ENCODE measurements around the gene FAM81A.

FAM81A gene

GRCh38 chr15:59401824-59402569 lies 36.0 kb upstream of the FAM81A start:
- Histone ChIP-seq H3K27ac (ENCODE audit: low read depth, low read length) (peak overlapping the region; percentile 50), H3K9me3 (ENCODE audit: control insufficient read depth, insufficient read depth, low read length) (no peaks in the 10 kb centered on the region), H3K4me3 (ENCODE audit: low read depth, low read length) (peak overlapping the region; percentile 1; the same call in 1 of the 2 replicates), H3K36me3 (ENCODE audit: control insufficient read depth, insufficient read depth, low read length) (no peaks in the 10 kb centered on the region), H3K4me1 (ENCODE audit: control insufficient read depth, insufficient read depth, low read length) (peaks cover 34% of the 10 kb centered on the region), H3K27me3 (ENCODE audit: control insufficient read depth, insufficient read depth, low read length) (peaks cover 25% of the 10 kb centered on the region), H3K9ac (ENCODE audit: low read depth, low read length) (no peak overlapping the region)

DNA sequence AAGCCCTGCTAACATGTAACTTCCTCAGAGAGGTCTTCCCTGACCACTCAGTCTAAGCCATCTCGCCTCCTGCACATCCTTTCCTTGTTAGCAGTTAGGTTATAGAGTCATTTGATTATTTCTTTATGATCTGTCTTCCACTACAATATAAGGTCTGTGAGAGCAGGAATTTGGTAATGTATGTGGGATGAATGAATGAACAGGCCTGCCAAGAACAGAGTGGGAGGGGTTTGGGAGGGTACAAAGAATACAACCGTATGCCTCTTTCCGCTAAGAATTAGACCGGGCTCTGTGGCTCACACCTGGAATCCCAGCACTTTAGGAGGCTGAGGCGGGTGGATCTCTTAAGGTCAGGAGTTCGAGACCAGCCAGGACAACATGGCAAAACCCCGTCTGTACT lies 32.9 kb upstream of the FAM81A start:
- Histone ChIP-seq H3K27me3 (ENCODE audit: control insufficient read depth, insufficient read depth, low read length) (peaks cover 14% of the 10 kb centered on the region), H3K27ac (ENCODE audit: low read depth, low read length) (no peak overlapping the region), H3K9ac (ENCODE audit: low read depth, low read length) (no peak overlapping the region), H3K36me3 (ENCODE audit: control insufficient read depth, insufficient read depth, low read length) (no peaks in the 10 kb centered on the region), H3K4me3 (ENCODE audit: low read depth, low read length) (no peak overlapping the region), H3K9me3 (ENCODE audit: control insufficient read depth, insufficient read depth, low read length) (no peaks in the 10 kb centered on the region), H3K4me1 (ENCODE audit: control insufficient read depth, insufficient read depth, low read length) (peaks cover 31% of the 10 kb centered on the region)

GRCh38 chr15:59406446-59406845 lies 31.5 kb upstream of the FAM81A start:
- no peak overlapping the region for H3K4me3 ChIP-seq (ENCODE audit: low read depth, low read length)
- H3K4me1 ChIP-seq (ENCODE audit: control insufficient read depth, insufficient read depth, low read length) = peaks cover 18% of the 10 kb centered on the region
- H3K27me3 ChIP-seq (ENCODE audit: control insufficient read depth, insufficient read depth, low read length) = peaks cover 9% of the 10 kb centered on the region
- no peak overlapping the region for H3K27ac ChIP-seq (ENCODE audit: low read depth, low read length)
- H3K9ac ChIP-seq (ENCODE audit: low read depth, low read length) = no peak overlapping the region
- no peaks in the 10 kb centered on the region for H3K9me3 ChIP-seq (ENCODE audit: control insufficient read depth, insufficient read depth, low read length)
- no peaks in the 10 kb centered on the region for H3K36me3 ChIP-seq (ENCODE audit: control insufficient read depth, insufficient read depth, low read length)

DNA sequence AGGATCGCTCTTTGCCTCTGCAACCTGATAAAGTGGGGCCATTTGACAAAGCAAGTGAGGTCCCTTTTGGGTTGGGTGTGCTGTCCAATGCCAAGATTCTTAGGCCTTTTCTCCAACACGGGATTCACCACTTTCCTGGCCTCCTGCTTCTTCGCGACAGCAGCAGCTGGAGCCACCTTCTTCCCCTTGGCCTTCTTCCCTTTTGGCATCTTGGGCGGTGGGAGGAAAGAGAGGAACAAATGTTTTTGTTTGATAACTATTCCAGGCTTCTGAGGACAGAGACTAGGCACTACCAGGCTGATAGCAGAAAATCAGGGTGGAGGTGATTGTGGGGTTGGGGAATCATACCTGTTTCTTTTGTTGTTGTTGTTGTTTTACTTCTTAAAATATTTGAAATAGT lies 30.0 kb upstream of the FAM81A start:
- Histone ChIP-seq H3K4me3 (ENCODE audit: low read depth, low read length) (no peak overlapping the region), H3K4me1 (ENCODE audit: control insufficient read depth, insufficient read depth, low read length) (peaks cover 7% of the 10 kb centered on the region), H3K27ac (ENCODE audit: low read depth, low read length) (no peak overlapping the region)

GRCh38 chr15:59410391-59410896 lies 27.5 kb upstream of the FAM81A start:
- Histone ChIP-seq H3K36me3 (ENCODE audit: control insufficient read depth, insufficient read depth, low read length) (no peaks in the 10 kb centered on the region), H3K4me1 (ENCODE audit: control insufficient read depth, insufficient read depth, low read length) (no peaks in the 10 kb centered on the region), H3K4me3 (ENCODE audit: low read depth, low read length) (no peak overlapping the region), H3K9me3 (ENCODE audit: control insufficient read depth, insufficient read depth, low read length) (no peaks in the 10 kb centered on the region), H3K27ac (ENCODE audit: low read depth, low read length) (no peak overlapping the region), H3K27me3 (ENCODE audit: control insufficient read depth, insufficient read depth, low read length) (no peaks in the 10 kb centered on the region), H3K9ac (ENCODE audit: low read depth, low read length) (no peak overlapping the region)

More for the DNA sequence above, 30.0 kb upstream of the FAM81A start:
- Histone ChIP-seq H3K9ac (ENCODE audit: low read depth, low read length) (no peak overlapping the region), H3K9me3 (ENCODE audit: control insufficient read depth, insufficient read depth, low read length) (no peaks in the 10 kb centered on the region), H3K36me3 (ENCODE audit: control insufficient read depth, insufficient read depth, low read length) (no peaks in the 10 kb centered on the region), H3K27me3 (ENCODE audit: control insufficient read depth, insufficient read depth, low read length) (peaks cover 9% of the 10 kb centered on the region)

GRCh38 chr15:59413577-59413976 lies 24.4 kb upstream of the FAM81A start:
- Histone ChIP-seq H3K4me3 (ENCODE audit: low read depth, low read length) (no peak overlapping the region), H3K9me3 (ENCODE audit: control insufficient read depth, insufficient read depth, low read length) (no peaks in the 10 kb centered on the region), H3K27ac (ENCODE audit: low read depth, low read length) (no peak overlapping the region), H3K4me1 (ENCODE audit: control insufficient read depth, insufficient read depth, low read length) (no peaks in the 10 kb centered on the region), H3K9ac (ENCODE audit: low read depth, low read length) (no peak overlapping the region), H3K27me3 (ENCODE audit: control insufficient read depth, insufficient read depth, low read length) (no peaks in the 10 kb centered on the region), H3K36me3 (ENCODE audit: control insufficient read depth, insufficient read depth, low read length) (no peaks in the 10 kb centered on the region)

DNA sequence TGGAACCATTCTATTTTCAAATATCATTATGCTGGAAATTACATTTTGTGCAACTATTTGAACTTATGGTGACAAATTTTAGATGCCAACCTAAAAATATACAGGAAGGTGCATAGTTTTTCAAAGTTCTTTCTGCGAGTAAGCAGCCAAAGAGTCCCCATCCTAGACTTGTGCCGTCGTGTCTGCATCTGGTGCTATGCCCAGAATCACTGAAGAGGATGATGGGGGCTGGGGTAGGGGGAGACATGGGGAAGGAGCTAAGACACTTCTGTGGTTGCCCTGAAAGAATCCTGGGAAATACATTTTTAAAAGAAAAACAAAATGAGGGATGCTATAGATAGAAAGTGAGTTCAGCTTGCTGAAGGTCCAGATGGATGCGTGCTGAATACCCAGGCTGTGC lies 21.2 kb upstream of the FAM81A start:
- H3K4me3 ChIP-seq (ENCODE audit: low read depth, low read length) = no peak overlapping the region
- no peaks in the 10 kb centered on the region for H3K36me3 ChIP-seq (ENCODE audit: control insufficient read depth, insufficient read depth, low read length)
- H3K9me3 ChIP-seq (ENCODE audit: control insufficient read depth, insufficient read depth, low read length) = no peaks in the 10 kb centered on the region
- peaks cover 6% of the 10 kb centered on the region; the same call in 1 of the 2 replicates for H3K4me1 ChIP-seq (ENCODE audit: control insufficient read depth, insufficient read depth, low read length)
- no peak overlapping the region for H3K9ac ChIP-seq (ENCODE audit: low read depth, low read length)
- H3K27ac ChIP-seq (ENCODE audit: low read depth, low read length) = no peak overlapping the region
- no peaks in the 10 kb centered on the region for H3K27me3 ChIP-seq (ENCODE audit: control insufficient read depth, insufficient read depth, low read length)

- Histone ChIP-seq H3K9me3 (ENCODE audit: control insufficient read depth, insufficient read depth, low read length) (no peaks in the 10 kb centered on the region), H3K27me3 (ENCODE audit: control insufficient read depth, insufficient read depth, low read length) (no peaks in the 10 kb centered on the region), H3K27ac (ENCODE audit: low read depth, low read length) (no peak overlapping the region)
Measured at GRCh38 chr15:59419170-59419569, 18.8 kb upstream of the FAM81A start.

GRCh38 chr15:59420108-59420507 lies 17.9 kb upstream of the FAM81A start:
- Histone ChIP-seq H3K27me3 (ENCODE audit: control insufficient read depth, insufficient read depth, low read length) (no peaks in the 10 kb centered on the region), H3K9ac (ENCODE audit: low read depth, low read length) (no peak overlapping the region), H3K36me3 (ENCODE audit: control insufficient read depth, insufficient read depth, low read length) (no peaks in the 10 kb centered on the region), H3K4me1 (ENCODE audit: control insufficient read depth, insufficient read depth, low read length) (peaks cover 6% of the 10 kb centered on the region; the same call in 1 of the 2 replicates), H3K27ac (ENCODE audit: low read depth, low read length) (no peak overlapping the region), H3K4me3 (ENCODE audit: low read depth, low read length) (no peak overlapping the region), H3K9me3 (ENCODE audit: control insufficient read depth, insufficient read depth, low read length) (no peaks in the 10 kb centered on the region)

More at GRCh38 chr15:59419170-59419569, 18.8 kb upstream of the FAM81A start:
- peaks cover 6% of the 10 kb centered on the region; the same call in 1 of the 2 replicates for H3K4me1 ChIP-seq (ENCODE audit: control insufficient read depth, insufficient read depth, low read length)
- no peak overlapping the region for H3K4me3 ChIP-seq (ENCODE audit: low read depth, low read length)
- H3K9ac ChIP-seq (ENCODE audit: low read depth, low read length) = no peak overlapping the region
- no peaks in the 10 kb centered on the region for H3K36me3 ChIP-seq (ENCODE audit: control insufficient read depth, insufficient read depth, low read length)

- no peaks in the 10 kb centered on the region for H3K9me3 ChIP-seq (ENCODE audit: control insufficient read depth, insufficient read depth, low read length)
- H3K4me1 ChIP-seq (ENCODE audit: control insufficient read depth, insufficient read depth, low read length) = peaks cover 6% of the 10 kb centered on the region; the same call in 1 of the 2 replicates
- no peak overlapping the region for H3K4me3 ChIP-seq (ENCODE audit: low read depth, low read length)
- no peak overlapping the region for H3K27ac ChIP-seq (ENCODE audit: low read depth, low read length)
- H3K36me3 ChIP-seq (ENCODE audit: control insufficient read depth, insufficient read depth, low read length) = no peaks in the 10 kb centered on the region
- H3K9ac ChIP-seq (ENCODE audit: low read depth, low read length) = no peak overlapping the region
- no peaks in the 10 kb centered on the region for H3K27me3 ChIP-seq (ENCODE audit: control insufficient read depth, insufficient read depth, low read length)
Measured at GRCh38 chr15:59420986-59421618, 16.9 kb upstream of the FAM81A start.

GRCh38 chr15:59424616-59425015 lies 13.4 kb upstream of the FAM81A start:
- Histone ChIP-seq H3K9ac (ENCODE audit: low read depth, low read length) (no peak overlapping the region), H3K27me3 (ENCODE audit: control insufficient read depth, insufficient read depth, low read length) (no peaks in the 10 kb centered on the region), H3K4me3 (ENCODE audit: low read depth, low read length) (no peak overlapping the region), H3K27ac (ENCODE audit: low read depth, low read length) (no peak overlapping the region), H3K36me3 (ENCODE audit: control insufficient read depth, insufficient read depth, low read length) (no peaks in the 10 kb centered on the region), H3K4me1 (ENCODE audit: control insufficient read depth, insufficient read depth, low read length) (peaks cover 6% of the 10 kb centered on the region; the same call in 1 of the 2 replicates), H3K9me3 (ENCODE audit: control insufficient read depth, insufficient read depth, low read length) (no peaks in the 10 kb centered on the region)

Measured in HUES48 (cell line).